Stomach (tissue), 4 donors: ENCODE results near the gene ERVK3-1.

Experiments
- CTCF ChIP-seq, 7 experiments: fragments of 450-650 bp in 4 of 7; fragments of 200-600 bp in 3 of 7; sonication (generic) in 3 of 7; IDR thresholded peaks; one replicate each; pipeline ENCODE4 v1.5.1; 2016 to 2019; ENCODE audit warnings: antibody characterized with exemption in 7 of 7, control low read depth in 2 of 7, mild to moderate bottlenecking in 1 of 7
- EP300 ChIP-seq: sonication (generic); formaldehyde crosslinking; IDR thresholded peaks from one replicate; pipeline ENCODE4 v1.6.1; 2017; ENCODE audit warnings: antibody characterized with exemption
- POLR2A ChIP-seq, 4 donors: fragments of 450-650 bp; IDR thresholded peaks; one replicate each; pipeline ENCODE4 v1.6.1; 2016; ENCODE audit warnings: antibody characterized with exemption in 4 of 4, control low read depth in 2 of 4, mild to moderate bottlenecking in 1 of 4, moderate library complexity in 1 of 4

GRCh38 chr19:58350871-58351557 is 45.8 kb downstream of the ERVK3-1 start:
- TF ChIP-seq EP300: no peak
- TF ChIP-seq POLR2A (IDR thresholded peaks at IDR 0.05): no peak
- TF ChIP-seq CTCF (IDR thresholded peaks at IDR 0.05): no peak
